Measurements from ENCODE around the gene IL1RAPL2. TPM values are rescaled to one million over a fixed set of nuclear protein-coding genes. Genes with fewer than 3 reads are reported as not detected.
"Not testable (repeated sequence)": the region's sequence is repeated elsewhere in the genome, so short reads cannot be mapped to it uniquely, and the experiment has no call there.

Gene IL1RAPL2
- total RNA-seq, 4 donors from 2014 or later, result 0.16 TPM; not detected in 3

- H3K9me3 ChIP-seq, result no peaks in the 10 kb centered on the region
- H3K36me3 ChIP-seq, result no peaks in the 10 kb centered on the region
- H3K27me3 ChIP-seq, result no peaks in the 10 kb centered on the region
- WGBS, 2 donors (ENCODE audit: low coverage in 1 of 2), result 77% methylated on average over 1 of the region's 1 CpG; no CpG with 5 or more reads in 1 of the 2 donors
- H3K4me3 ChIP-seq, result no peak overlapping the region
- no peak for DNase-seq
- intact Hi-C loops (cut with DNase I; ENCODE audit: low total_unique reads), result no loop called here
- no peak overlapping the region for H3K27ac ChIP-seq
- H3K4me1 ChIP-seq, result no peaks in the 10 kb centered on the region
- in situ Hi-C loops (cut with MboI; ENCODE audit: low pct_ligation_motif_present in 1 of 4, low pct_unique_long_range_greater_than_20kb in 1 of 4, low sequenced_read_pairs in 3 of 4), result no loop called here
- TF ChIP-seq POLR2A (IDR thresholded peaks at IDR 0.05) (no peak), POLR2AphosphoS5 (IDR thresholded peaks at IDR 0.05) (no peak), EP300 (IDR thresholded peaks at IDR 0.05; ENCODE audit: low read depth) (no peak), CTCF (IDR thresholded peaks at IDR 0.05) (no peak)
These were observed 452.9 kb downstream of the IL1RAPL2 start for GRCh38 chrX:105018865-105019264.

GRCh38 chrX:105028962-105029361 lies 463.0 kb downstream of the IL1RAPL2 start:
- 62 to 86% methylated on average over 1 to 3 of the region's 3 CpGs for WGBS, 2 donors (ENCODE audit: low coverage in 1 of 2)
- H3K27ac ChIP-seq; H3K27me3 ChIP-seq; H3K4me1 ChIP-seq; in situ Hi-C loops (cut with MboI; ENCODE audit: low pct_ligation_motif_present in 1 of 4, low pct_unique_long_range_greater_than_20kb in 1 of 4, low sequenced_read_pairs in 3 of 4); H3K36me3 ChIP-seq; H3K4me3 ChIP-seq; H3K9me3 ChIP-seq; intact Hi-C loops (cut with DNase I; ENCODE audit: low total_unique reads); DNase-seq: not testable (repeated sequence)

DNA sequence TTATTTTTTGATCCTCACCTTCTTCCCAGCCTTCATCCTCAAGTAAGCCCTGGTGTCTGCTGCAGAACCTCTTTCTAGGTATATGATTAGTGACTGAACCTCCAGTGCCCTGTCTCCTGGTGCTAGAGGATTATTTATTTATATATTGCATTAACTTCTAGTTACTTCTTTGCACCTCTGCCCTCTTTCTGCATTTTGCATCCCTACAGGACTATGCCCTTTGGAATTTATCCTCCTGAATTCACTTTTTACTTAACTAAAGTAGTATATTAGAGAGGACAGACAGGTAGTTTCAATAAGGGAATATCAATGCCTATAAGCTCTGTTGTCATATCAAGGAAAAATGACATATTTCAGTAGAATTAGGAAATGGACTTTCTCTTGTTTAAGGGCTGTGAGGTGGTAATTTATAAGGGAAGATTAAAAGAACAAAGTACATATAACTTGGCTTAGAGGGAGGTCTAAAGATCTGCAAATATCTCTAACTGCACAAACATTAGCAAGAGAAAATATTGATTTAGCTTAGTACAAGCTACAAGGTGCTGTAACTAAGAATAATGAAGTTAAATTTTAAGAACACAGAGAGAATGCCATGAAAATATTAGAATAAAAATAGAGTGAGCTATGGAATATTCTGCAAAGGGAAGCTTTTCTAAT lies 472.8 kb downstream of the IL1RAPL2 start:
- Histone ChIP-seq H3K4me1 (no peaks in the 10 kb centered on the region), H3K27me3 (no peaks in the 10 kb centered on the region), H3K27ac (no peak overlapping the region), H3K9me3 (no peaks in the 10 kb centered on the region), H3K4me3 (no peak overlapping the region), H3K36me3 (no peaks in the 10 kb centered on the region)
- TF ChIP-seq POLR2AphosphoS5 (IDR thresholded peaks at IDR 0.05), result no peak
- no peak for TF ChIP-seq CTCF (IDR thresholded peaks at IDR 0.05)
- no peak for TF ChIP-seq EP300 (IDR thresholded peaks at IDR 0.05; ENCODE audit: low read depth)
- no peak for TF ChIP-seq POLR2A (IDR thresholded peaks at IDR 0.05)
- intact Hi-C loops (cut with DNase I; ENCODE audit: low total_unique reads), result no loop called here
- no peak for DNase-seq
- in situ Hi-C loops (cut with MboI; ENCODE audit: low pct_ligation_motif_present in 1 of 4, low pct_unique_long_range_greater_than_20kb in 1 of 4, low sequenced_read_pairs in 3 of 4), result no loop called here

DNA sequence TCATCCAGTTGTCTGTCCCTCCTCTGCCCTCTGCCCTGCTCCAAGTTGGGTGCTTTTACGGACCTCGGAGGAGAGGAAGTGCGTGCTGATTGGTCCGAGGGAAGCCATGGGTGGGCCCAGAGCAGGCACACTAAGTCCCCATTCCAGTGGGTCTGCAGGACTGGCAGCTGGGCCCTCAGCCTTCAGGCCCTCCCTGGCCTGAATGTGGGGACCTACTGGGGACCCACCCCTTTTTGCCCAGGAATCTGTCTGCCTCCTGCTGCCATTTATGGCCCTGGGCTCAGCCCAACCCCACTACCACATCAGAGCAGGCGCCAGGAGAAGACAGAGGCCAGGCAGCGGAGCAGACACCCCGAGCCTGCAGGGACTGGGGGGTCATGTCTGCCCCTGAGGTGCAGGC lies 484.9 kb downstream of the IL1RAPL2 start:
- Histone ChIP-seq H3K36me3 (no peaks in the 10 kb centered on the region), H3K4me1 (no peaks in the 10 kb centered on the region), H3K4me3 (no peak overlapping the region), H3K9me3 (no peaks in the 10 kb centered on the region), H3K27ac (no peak overlapping the region), H3K27me3 (no peaks in the 10 kb centered on the region)
- intact Hi-C loops (cut with DNase I; ENCODE audit: low total_unique reads), result no loop called here
- in situ Hi-C loops (cut with MboI; ENCODE audit: low pct_ligation_motif_present in 1 of 4, low pct_unique_long_range_greater_than_20kb in 1 of 4, low sequenced_read_pairs in 3 of 4), result no loop called here
- WGBS, 2 donors (ENCODE audit: low coverage in 1 of 2), result 95% methylated on average over 4 of the region's 7 CpGs; no CpG with 5 or more reads in 1 of the 2 donors
- TF ChIP-seq CTCF (IDR thresholded peaks at IDR 0.05) (no peak), EP300 (IDR thresholded peaks at IDR 0.05; ENCODE audit: low read depth) (no peak), POLR2AphosphoS5 (IDR thresholded peaks at IDR 0.05) (no peak), POLR2A (IDR thresholded peaks at IDR 0.05) (no peak)
- DNase-seq, result no peak

DNA sequence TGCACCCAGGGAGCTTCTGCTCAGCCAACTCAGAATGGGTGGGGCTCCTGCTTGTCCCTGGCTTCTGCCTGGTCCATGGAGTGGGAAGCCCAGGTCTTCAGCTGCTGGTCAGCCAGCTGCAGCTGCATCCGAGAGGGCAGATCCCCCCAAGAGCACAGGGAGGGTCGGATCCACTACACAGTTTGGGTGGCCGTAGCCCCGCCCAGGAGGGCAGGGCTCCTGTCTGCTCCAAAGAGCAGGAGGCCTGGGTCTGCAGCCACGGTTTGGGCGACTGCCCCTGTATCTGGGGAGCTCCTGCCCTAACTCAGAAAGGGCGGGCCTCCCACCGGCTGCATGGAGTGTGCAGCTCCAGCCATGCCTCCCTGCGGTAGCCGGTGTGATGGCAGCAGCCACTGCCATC lies 485.4 kb downstream of the IL1RAPL2 start:
- Histone ChIP-seq H3K4me3 (no peak overlapping the region), H3K9me3 (no peaks in the 10 kb centered on the region), H3K27me3 (no peaks in the 10 kb centered on the region), H3K27ac (no peak overlapping the region), H3K36me3 (no peaks in the 10 kb centered on the region), H3K4me1 (no peaks in the 10 kb centered on the region)
- in situ Hi-C loops (cut with MboI; ENCODE audit: low pct_ligation_motif_present in 1 of 4, low pct_unique_long_range_greater_than_20kb in 1 of 4, low sequenced_read_pairs in 3 of 4), result no loop called here
- DNase-seq, result no peak
- 79% methylated on average over 9 of the region's 10 CpGs; no CpG with 5 or more reads in 1 of the 2 donors for WGBS, 2 donors (ENCODE audit: low coverage in 1 of 2)
- no peak for TF ChIP-seq POLR2AphosphoS5 (IDR thresholded peaks at IDR 0.05)
- no peak for TF ChIP-seq CTCF (IDR thresholded peaks at IDR 0.05)
- TF ChIP-seq EP300 (IDR thresholded peaks at IDR 0.05; ENCODE audit: low read depth), result no peak
- TF ChIP-seq POLR2A (IDR thresholded peaks at IDR 0.05), result no peak
- intact Hi-C loops (cut with DNase I; ENCODE audit: low total_unique reads), result no loop called here

All from transverse colon (tissue), 4 donors.